Measurements from ENCODE around the gene MSI2.

Gene MSI2

DNA sequence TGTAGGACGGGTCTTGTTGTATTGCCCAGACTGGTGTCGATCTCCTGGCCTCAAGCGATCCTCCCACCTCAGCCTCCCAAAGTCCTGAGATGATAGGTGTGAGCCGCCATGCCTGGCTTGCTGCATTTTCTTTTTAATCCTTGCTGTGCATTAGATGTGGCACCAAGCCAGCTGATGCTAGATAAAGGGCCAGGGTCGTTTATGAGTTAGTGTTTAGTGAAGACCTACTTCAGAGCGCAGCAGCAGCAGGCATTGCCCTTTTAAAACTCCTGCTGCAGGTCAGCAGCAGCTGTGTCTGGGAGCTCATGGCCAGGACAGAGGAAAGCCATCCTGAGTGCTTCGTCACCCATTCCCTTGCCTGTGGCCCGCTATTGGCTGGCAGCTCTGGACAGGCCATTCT, 251.5 kb downstream of the MSI2 start:
- Histone ChIP-seq H3K27me3 (ENCODE audit: insufficient read depth, low read length) (no peaks in the 10 kb centered on the region), H3K27ac (ENCODE audit: low read depth, low read length, poor library complexity, severe bottlenecking) (peak overlapping the region; percentile 100), H3K4me2 (ENCODE audit: low read length) (peak overlapping the region; percentile 32; the same call in 1 of the 2 replicates), H3K9ac (ENCODE audit: low read length) (peak overlapping the region; percentile 54; the same call in 1 of the 2 replicates), H2AFZ (ENCODE audit: low read length) (no peak overlapping the region), H3K4me3 (ENCODE audit: low read depth, low read length, poor library complexity, severe bottlenecking) (no peak overlapping the region), H3K36me3 (ENCODE audit: insufficient read depth, low read length) (peaks cover 15% of the 10 kb centered on the region), H3K79me2 (ENCODE audit: insufficient read depth, low read length) (peaks cover 33% of the 10 kb centered on the region), H3K9me3 (ENCODE audit: low read length) (no peaks in the 10 kb centered on the region), H3K9me2 (ENCODE audit: low read depth, low read length) (no peaks in the 10 kb centered on the region), H3F3A (ENCODE audit: insufficient read depth, low read length) (peaks cover 7% of the 10 kb centered on the region; the same call in 1 of the 2 replicates), H4K20me1 (ENCODE audit: insufficient read depth, low read length) (no peaks in the 10 kb centered on the region), H3K4me1 (ENCODE audit: insufficient read depth, low read length, severe bottlenecking) (peaks cover 94% of the 10 kb centered on the region)
- TF ChIP-seq, protein P1, sequence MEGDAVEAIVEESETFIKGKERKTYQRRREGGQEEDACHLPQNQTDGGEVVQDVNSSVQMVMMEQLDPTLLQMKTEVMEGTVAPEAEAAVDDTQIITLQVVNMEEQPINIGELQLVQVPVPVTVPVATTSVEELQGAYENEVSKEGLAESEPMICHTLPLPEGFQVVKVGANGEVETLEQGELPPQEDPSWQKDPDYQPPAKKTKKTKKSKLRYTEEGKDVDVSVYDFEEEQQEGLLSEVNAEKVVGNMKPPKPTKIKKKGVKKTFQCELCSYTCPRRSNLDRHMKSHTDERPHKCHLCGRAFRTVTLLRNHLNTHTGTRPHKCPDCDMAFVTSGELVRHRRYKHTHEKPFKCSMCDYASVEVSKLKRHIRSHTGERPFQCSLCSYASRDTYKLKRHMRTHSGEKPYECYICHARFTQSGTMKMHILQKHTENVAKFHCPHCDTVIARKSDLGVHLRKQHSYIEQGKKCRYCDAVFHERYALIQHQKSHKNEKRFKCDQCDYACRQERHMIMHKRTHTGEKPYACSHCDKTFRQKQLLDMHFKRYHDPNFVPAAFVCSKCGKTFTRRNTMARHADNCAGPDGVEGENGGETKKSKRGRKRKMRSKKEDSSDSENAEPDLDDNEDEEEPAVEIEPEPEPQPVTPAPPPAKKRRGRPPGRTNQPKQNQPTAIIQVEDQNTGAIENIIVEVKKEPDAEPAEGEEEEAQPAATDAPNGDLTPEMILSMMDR (IDR thresholded peaks at IDR 0.05; ENCODE audit: low read length), result no peak
- no peak for TF ChIP-seq EZH2 (IDR thresholded peaks at IDR 0.05; ENCODE audit: borderline replicate concordance, low read length)

DNA sequence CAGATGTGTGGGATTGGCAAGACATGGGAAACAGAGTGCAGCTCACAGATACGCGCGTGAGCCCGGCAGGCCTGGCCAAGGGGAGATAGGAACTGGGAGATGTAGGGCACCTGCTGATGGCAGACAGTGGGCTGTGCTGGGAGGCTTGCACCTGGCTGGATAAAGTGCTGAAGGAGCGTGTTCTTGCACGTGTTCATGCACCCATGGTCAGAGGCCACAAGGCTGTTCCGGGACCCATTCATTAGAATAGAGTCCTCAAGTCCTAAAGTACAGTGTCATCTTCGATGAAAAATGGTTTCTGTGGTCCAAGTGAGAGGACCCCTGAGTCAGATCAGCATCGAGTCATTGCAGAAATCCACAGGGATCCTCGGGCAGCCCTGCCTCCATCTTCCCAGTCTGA, 252.3 kb downstream of the MSI2 start:
- H3K27ac ChIP-seq (ENCODE audit: low read depth, low read length, poor library complexity, severe bottlenecking), result peak overlapping the region; percentile 100
- H3K27me3 ChIP-seq (ENCODE audit: insufficient read depth, low read length), result no peaks in the 10 kb centered on the region
- H3F3A ChIP-seq (ENCODE audit: insufficient read depth, low read length), result peaks cover 7% of the 10 kb centered on the region; the same call in 1 of the 2 replicates
- H3K4me2 ChIP-seq (ENCODE audit: low read length), result peak overlapping the region; percentile 32; the same call in 1 of the 2 replicates
- peaks cover 15% of the 10 kb centered on the region for H3K36me3 ChIP-seq (ENCODE audit: insufficient read depth, low read length)
- no peaks in the 10 kb centered on the region for H3K9me2 ChIP-seq (ENCODE audit: low read depth, low read length)
- H3K9me3 ChIP-seq (ENCODE audit: low read length), result no peaks in the 10 kb centered on the region
- TF ChIP-seq, protein P1 (IDR thresholded peaks at IDR 0.05; ENCODE audit: low read length), result no peak
- TF ChIP-seq EZH2 (IDR thresholded peaks at IDR 0.05; ENCODE audit: borderline replicate concordance, low read length), result no peak
- H3K4me3 ChIP-seq (ENCODE audit: low read depth, low read length, poor library complexity, severe bottlenecking), result no peak overlapping the region
- H2AFZ ChIP-seq (ENCODE audit: low read length), result no peak overlapping the region
- peak overlapping the region; percentile 54 for H3K9ac ChIP-seq (ENCODE audit: low read length)
- peaks cover 98% of the 10 kb centered on the region for H3K4me1 ChIP-seq (ENCODE audit: insufficient read depth, low read length, severe bottlenecking)
- H4K20me1 ChIP-seq (ENCODE audit: insufficient read depth, low read length), result no peaks in the 10 kb centered on the region
- peaks cover 27% of the 10 kb centered on the region for H3K79me2 ChIP-seq (ENCODE audit: insufficient read depth, low read length)

DNA sequence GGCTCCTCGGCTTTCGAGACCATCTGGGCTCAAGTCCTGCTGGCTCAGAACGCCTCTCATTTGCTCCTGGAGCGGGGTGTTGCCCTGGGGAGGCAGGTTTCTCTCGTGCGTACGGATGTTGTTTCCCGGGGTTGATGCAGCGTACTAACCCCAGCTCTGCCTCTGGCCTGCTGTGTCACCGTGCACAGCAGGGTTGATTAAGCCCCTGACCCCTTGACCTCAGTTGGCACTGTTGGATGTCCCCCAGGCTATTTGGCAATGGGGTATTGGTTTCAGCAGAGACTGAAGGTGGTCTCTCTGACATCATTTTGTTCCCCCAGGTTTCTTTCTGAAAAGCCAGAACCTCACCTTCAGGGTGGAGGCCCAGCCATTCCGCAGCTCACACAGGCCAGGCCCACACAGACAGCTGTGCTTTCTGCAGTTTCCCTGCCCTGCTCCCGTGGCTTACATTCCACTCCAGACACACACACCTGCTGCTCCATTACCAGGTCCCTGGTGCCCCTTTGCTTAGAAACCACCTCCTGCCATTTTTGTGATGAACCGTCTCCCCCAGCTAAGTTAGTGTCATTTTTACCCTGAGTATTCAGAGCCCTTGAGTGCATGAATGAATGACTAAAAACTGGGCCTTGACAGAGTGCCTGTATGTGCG, 255.3 kb downstream of the MSI2 start:
- Histone ChIP-seq H3K79me2 (ENCODE audit: insufficient read depth, low read length) (peaks cover 41% of the 10 kb centered on the region), H3K4me3 (ENCODE audit: low read depth, low read length, poor library complexity, severe bottlenecking) (no peak overlapping the region)

More for the DNA sequence above, 255.3 kb downstream of the MSI2 start:
- TF ChIP-seq, protein P1 (IDR thresholded peaks at IDR 0.05; ENCODE audit: low read length), result no peak
- no peaks in the 10 kb centered on the region for H4K20me1 ChIP-seq (ENCODE audit: insufficient read depth, low read length)
- H3K9ac ChIP-seq (ENCODE audit: low read length), result peak overlapping the region; percentile 3; the same call in 1 of the 2 replicates
- peaks cover 28% of the 10 kb centered on the region for H3K36me3 ChIP-seq (ENCODE audit: insufficient read depth, low read length)
- H3K9me2 ChIP-seq (ENCODE audit: low read depth, low read length), result no peaks in the 10 kb centered on the region
- peak overlapping the region; percentile 100 for H3K27ac ChIP-seq (ENCODE audit: low read depth, low read length, poor library complexity, severe bottlenecking)
- no peaks in the 10 kb centered on the region for H3K9me3 ChIP-seq (ENCODE audit: low read length)
- no peaks in the 10 kb centered on the region for H3K27me3 ChIP-seq (ENCODE audit: insufficient read depth, low read length)
- H3F3A ChIP-seq (ENCODE audit: insufficient read depth, low read length), result no peaks in the 10 kb centered on the region
- H3K4me2 ChIP-seq (ENCODE audit: low read length), result no peak overlapping the region; the same call in 1 of the 2 replicates
- peaks cover 98% of the 10 kb centered on the region for H3K4me1 ChIP-seq (ENCODE audit: insufficient read depth, low read length, severe bottlenecking)
- H2AFZ ChIP-seq (ENCODE audit: low read length), result no peak overlapping the region
